GM18867 (cell line): ENCODE results near the gene MRPS35.

Experiments
- ATAC-seq: cut with Tn5 transposase; IDR thresholded peaks from one replicate; pipeline ENCODE4 v1.9.1; 2021; ENCODE audit warnings: mild to moderate bottlenecking, moderate library complexity; ENCODE audit not compliant: unreplicated experiment

MRPS35 gene

GRCh38 chr12:27805238-27805637 is 94.6 kb downstream of the MRPS35 start:
- no peak for ATAC-seq
